Measurements from ENCODE around the gene TMSB4X.
A peak's percentile ranks its signal among the peaks of the same experiment; 100 is the strongest.
"Not testable (repeated sequence)": the region's sequence is repeated elsewhere in the genome, so short reads cannot be mapped to it uniquely, and the experiment has no call there.

The TMSB4X gene

DNA sequence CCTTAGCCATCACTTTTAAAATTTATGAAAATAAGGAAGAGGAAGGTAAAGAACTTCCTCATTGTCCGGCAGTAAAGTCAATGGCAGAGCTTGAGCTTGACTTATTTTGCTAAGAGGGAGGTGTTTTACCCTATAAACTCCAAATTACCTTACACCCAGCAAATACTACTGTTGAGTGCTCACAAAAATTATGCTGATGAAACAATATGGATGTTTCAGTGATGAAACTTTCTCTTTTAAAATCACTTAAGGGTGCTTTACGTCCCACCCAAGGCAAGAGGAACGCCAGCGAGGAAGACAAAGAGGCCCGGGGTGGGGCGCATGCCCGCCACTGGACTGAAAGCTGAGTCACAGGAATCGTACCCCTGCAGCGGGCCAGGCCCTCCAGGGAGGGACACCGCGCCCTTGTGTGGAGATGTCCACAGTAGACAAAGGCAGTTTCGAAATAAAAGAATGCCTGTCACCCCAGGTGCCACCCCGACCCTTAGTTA is 560 bp upstream of the TMSB4X start:
- H3K9ac ChIP-seq (ENCODE audit: low read depth, low read length, poor library complexity) = no peak overlapping the region
- H3K14ac ChIP-seq (ENCODE audit: low read length) = no peak overlapping the region

DNA sequence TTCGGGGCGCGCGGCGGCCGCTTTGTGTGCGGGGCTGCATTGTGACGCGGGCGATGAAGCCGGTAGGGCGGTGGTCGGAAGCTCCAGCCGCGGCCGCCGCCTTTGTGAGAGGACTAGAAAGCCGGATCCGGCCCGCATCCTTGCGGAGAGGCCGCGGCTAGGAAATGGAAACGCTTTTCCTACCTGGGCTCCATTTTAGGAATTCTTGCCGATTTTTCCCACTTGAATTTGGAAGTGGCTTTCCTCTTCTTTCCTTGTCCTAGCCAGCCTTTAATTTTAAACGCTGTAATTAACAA is 708 bp downstream of the TMSB4X start:
- Histone ChIP-seq H3K9ac (ENCODE audit: low read depth, low read length, poor library complexity) (peak overlapping the region; percentile 95), H4K8ac (ENCODE audit: low read depth, low read length) (no peak overlapping the region), H3K36me3 (replicated peaks in 1 of 2; ENCODE audit: control insufficient read depth in 2 of 2, insufficient read depth in 2 of 2, low read length in 2 of 2) (peaks cover 0 to 26% of the 10 kb centered on the region in 2 donors), H3K4ac (ENCODE audit: low read length) (no peak overlapping the region), H3K4me1 (ENCODE audit: control insufficient read depth in 2 of 2, insufficient read depth in 1 of 2, low read depth in 1 of 2, low read length in 2 of 2) (peaks cover 10 to 13% of the 10 kb centered on the region in 2 donors), H3K23ac (ENCODE audit: low read depth, low read length, poor library complexity) (peak overlapping the region; percentile 73), H2BK12ac (ENCODE audit: low read length) (no peak overlapping the region), H4K91ac (ENCODE audit: low read depth, low read length, poor library complexity) (no peak overlapping the region), H2BK15ac (ENCODE audit: low read length) (no peak overlapping the region), H3K27ac (replicated peaks; ENCODE audit: low read length) (peak overlapping the region; percentile 87), H2AK5ac (ENCODE audit: low read depth, low read length) (no peak overlapping the region), H3K9me3 (replicated peaks in 1 of 2; ENCODE audit: control insufficient read depth in 2 of 2, insufficient read depth in 1 of 2, low read depth in 1 of 2, low read length in 2 of 2) (no peaks in the 10 kb centered on the region), H2BK5ac (ENCODE audit: low read length) (peak overlapping the region; percentile 75), H3K4me3 (ENCODE audit: low read length in 2 of 2) (peak overlapping the region; percentile 83 to 100), H2BK120ac (ENCODE audit: low read depth, low read length) (no peak overlapping the region), H3K18ac (ENCODE audit: low read length) (peak overlapping the region; percentile 94), H3K14ac (ENCODE audit: low read length) (no peak overlapping the region), H3K79me1 (ENCODE audit: low read depth, low read length) (no peaks in the 10 kb centered on the region), H3K4me2 (ENCODE audit: insufficient read depth, low read length, poor library complexity, severe bottlenecking) (no peak overlapping the region), H2AFZ (ENCODE audit: low read length) (no peak overlapping the region), H3K27me3 (ENCODE audit: control insufficient read depth in 3 of 3, insufficient read depth in 3 of 3, low read depth in 1 of 3, low read length in 3 of 3) (no peaks in the 10 kb centered on the region)
- no peak for DNase-seq (ENCODE audit: low spot score)
- WGBS, 2 donors (ENCODE audit: extremely low coverage in 2 of 2, insufficient read length in 2 of 2, insufficient replicate concordance in 1 of 2) = no CpG with 5 or more reads among the region's 26 CpGs

More for the DNA sequence above, 560 bp upstream of the TMSB4X start:
- H3K9me3 ChIP-seq (replicated peaks in 1 of 2; ENCODE audit: control insufficient read depth in 2 of 2, insufficient read depth in 1 of 2, low read depth in 1 of 2, low read length in 2 of 2) = no peaks in the 10 kb centered on the region
- H4K8ac ChIP-seq (ENCODE audit: low read depth, low read length) = no peak overlapping the region
- no peaks in the 10 kb centered on the region for H3K27me3 ChIP-seq (ENCODE audit: control insufficient read depth in 3 of 3, insufficient read depth in 3 of 3, low read depth in 1 of 3, low read length in 3 of 3)
- peak overlapping the region; percentile 71 for H3K18ac ChIP-seq (ENCODE audit: low read length)
- peak overlapping the region; percentile 80 to 83 for H3K4me3 ChIP-seq (ENCODE audit: low read length in 2 of 2)
- H2BK12ac ChIP-seq (ENCODE audit: low read length) = no peak overlapping the region
- H3K36me3 ChIP-seq (replicated peaks in 1 of 2; ENCODE audit: control insufficient read depth in 2 of 2, insufficient read depth in 2 of 2, low read length in 2 of 2) = peaks cover 0 to 26% of the 10 kb centered on the region in 2 donors
- DNase-seq (ENCODE audit: low spot score) = peak; percentile 20
- no peak overlapping the region for H2BK5ac ChIP-seq (ENCODE audit: low read length)
- no CpG with 5 or more reads among the region's 13 CpGs for WGBS, 2 donors (ENCODE audit: extremely low coverage in 2 of 2, insufficient read length in 2 of 2, insufficient replicate concordance in 1 of 2)
- H3K4me2 ChIP-seq (ENCODE audit: insufficient read depth, low read length, poor library complexity, severe bottlenecking) = peak overlapping the region; percentile 45
- H3K4me1 ChIP-seq (ENCODE audit: control insufficient read depth in 2 of 2, insufficient read depth in 1 of 2, low read depth in 1 of 2, low read length in 2 of 2) = peaks cover 8 to 13% of the 10 kb centered on the region in 2 donors
- peak overlapping the region; percentile 59 for H2AFZ ChIP-seq (ENCODE audit: low read length)
- H3K23ac ChIP-seq (ENCODE audit: low read depth, low read length, poor library complexity) = no peak overlapping the region
- no peaks in the 10 kb centered on the region for H3K79me1 ChIP-seq (ENCODE audit: low read depth, low read length)
- no peak overlapping the region for H2AK5ac ChIP-seq (ENCODE audit: low read depth, low read length)
- H2BK120ac ChIP-seq (ENCODE audit: low read depth, low read length) = no peak overlapping the region
- H4K91ac ChIP-seq (ENCODE audit: low read depth, low read length, poor library complexity) = no peak overlapping the region
- peak overlapping the region; percentile 51 for H3K27ac ChIP-seq (replicated peaks; ENCODE audit: low read length)
- no peak overlapping the region for H3K4ac ChIP-seq (ENCODE audit: low read length)
- no peak overlapping the region for H2BK15ac ChIP-seq (ENCODE audit: low read length)

GRCh38 chrX:12975991-12976558 is 1.2 kb downstream of the TMSB4X start:
- H3K27ac ChIP-seq (replicated peaks; ENCODE audit: low read length) = peak overlapping the region; percentile 87
- peak; percentile 17 for DNase-seq (ENCODE audit: low spot score)
- no peaks in the 10 kb centered on the region for H3K9me3 ChIP-seq (replicated peaks in 1 of 2; ENCODE audit: control insufficient read depth in 2 of 2, insufficient read depth in 1 of 2, low read depth in 1 of 2, low read length in 2 of 2)
- no peak overlapping the region for H2AK5ac ChIP-seq (ENCODE audit: low read depth, low read length)
- no peaks in the 10 kb centered on the region for H3K27me3 ChIP-seq (ENCODE audit: control insufficient read depth in 3 of 3, insufficient read depth in 3 of 3, low read depth in 1 of 3, low read length in 3 of 3)
- H2BK120ac ChIP-seq (ENCODE audit: low read depth, low read length) = no peak overlapping the region
- no peak overlapping the region for H3K4ac ChIP-seq (ENCODE audit: low read length)
- no peak overlapping the region for H3K14ac ChIP-seq (ENCODE audit: low read length)
- peak overlapping the region; percentile 83 to 100 for H3K4me3 ChIP-seq (ENCODE audit: low read length in 2 of 2)
- no peak overlapping the region for H2AFZ ChIP-seq (ENCODE audit: low read length)
- no peak overlapping the region for H2BK15ac ChIP-seq (ENCODE audit: low read length)
- H4K91ac ChIP-seq (ENCODE audit: low read depth, low read length, poor library complexity) = no peak overlapping the region
- H4K8ac ChIP-seq (ENCODE audit: low read depth, low read length) = no peak overlapping the region
- no peak overlapping the region for H3K9ac ChIP-seq (ENCODE audit: low read depth, low read length, poor library complexity)
- no peaks in the 10 kb centered on the region for H3K79me1 ChIP-seq (ENCODE audit: low read depth, low read length)
- WGBS, 2 donors (ENCODE audit: extremely low coverage in 2 of 2, insufficient read length in 2 of 2, insufficient replicate concordance in 1 of 2) = no CpG with 5 or more reads among the region's 34 CpGs
- H3K4me1 ChIP-seq (ENCODE audit: control insufficient read depth in 2 of 2, insufficient read depth in 1 of 2, low read depth in 1 of 2, low read length in 2 of 2) = peaks cover 8 to 10% of the 10 kb centered on the region in 2 donors
- no peak overlapping the region for H3K23ac ChIP-seq (ENCODE audit: low read depth, low read length, poor library complexity)
- peak overlapping the region; percentile 18 for H3K4me2 ChIP-seq (ENCODE audit: insufficient read depth, low read length, poor library complexity, severe bottlenecking)
- peak overlapping the region; percentile 76 for H3K18ac ChIP-seq (ENCODE audit: low read length)
- no peak overlapping the region for H2BK12ac ChIP-seq (ENCODE audit: low read length)
- H3K36me3 ChIP-seq (replicated peaks in 1 of 2; ENCODE audit: control insufficient read depth in 2 of 2, insufficient read depth in 2 of 2, low read length in 2 of 2) = peaks cover 0 to 26% of the 10 kb centered on the region in 2 donors
- H2BK5ac ChIP-seq (ENCODE audit: low read length) = peak overlapping the region; percentile 75

GRCh38 chrX:12976819-12977732 is 2.2 kb downstream of the TMSB4X start:
- no CpG with 5 or more reads among the region's 12 CpGs for WGBS, 2 donors (ENCODE audit: extremely low coverage in 2 of 2, insufficient read length in 2 of 2, insufficient replicate concordance in 1 of 2)

More at GRCh38 chrX:12976819-12977732, 2.2 kb downstream of the TMSB4X start:
- not testable (repeated sequence) for H2BK15ac ChIP-seq (ENCODE audit: low read length); H2AFZ ChIP-seq (ENCODE audit: low read length); H3K27ac ChIP-seq (replicated peaks; ENCODE audit: low read length); H2BK120ac ChIP-seq (ENCODE audit: low read depth, low read length); H2AK5ac ChIP-seq (ENCODE audit: low read depth, low read length); H3K23ac ChIP-seq (ENCODE audit: low read depth, low read length, poor library complexity); H3K18ac ChIP-seq (ENCODE audit: low read length); H2BK12ac ChIP-seq (ENCODE audit: low read length); H3K4ac ChIP-seq (ENCODE audit: low read length); H3K9ac ChIP-seq (ENCODE audit: low read depth, low read length, poor library complexity); H4K91ac ChIP-seq (ENCODE audit: low read depth, low read length, poor library complexity); DNase-seq (ENCODE audit: low spot score); H3K9me3 ChIP-seq (replicated peaks in 1 of 2; ENCODE audit: control insufficient read depth in 2 of 2, insufficient read depth in 1 of 2, low read depth in 1 of 2, low read length in 2 of 2); H3K27me3 ChIP-seq (ENCODE audit: control insufficient read depth in 3 of 3, insufficient read depth in 3 of 3, low read depth in 1 of 3, low read length in 3 of 3); H3K14ac ChIP-seq (ENCODE audit: low read length); H2BK5ac ChIP-seq (ENCODE audit: low read length); H4K8ac ChIP-seq (ENCODE audit: low read depth, low read length); H3K79me1 ChIP-seq (ENCODE audit: low read depth, low read length)
- H3K4me2 ChIP-seq (ENCODE audit: insufficient read depth, low read length, poor library complexity, severe bottlenecking) = peak overlapping the region; percentile 18
- H3K36me3 ChIP-seq (replicated peaks in 1 of 2; ENCODE audit: control insufficient read depth in 2 of 2, insufficient read depth in 2 of 2, low read length in 2 of 2) = peaks cover 0 to 26% of the 10 kb centered on the region in 2 donors
- peak overlapping the region; percentile 62 to 83 for H3K4me3 ChIP-seq (ENCODE audit: low read length in 2 of 2)
- H3K4me1 ChIP-seq (ENCODE audit: control insufficient read depth in 2 of 2, insufficient read depth in 1 of 2, low read depth in 1 of 2, low read length in 2 of 2) = peaks cover 7 to 10% of the 10 kb centered on the region in 2 donors

All from neuronal stem cell (in vitro differentiated cells).